ENCODE measurements around the gene TOLLIP. TPM values are rescaled to one million over a fixed set of nuclear protein-coding genes. Genes with fewer than 3 reads are reported as not detected.
"Not testable (repeated sequence)": the region's sequence is repeated elsewhere in the genome, so short reads cannot be mapped to it uniquely, and the experiment has no call there.

TOLLIP gene
- total RNA-seq, 1 experiment from 2014 or later, result 9.9 TPM

- no peak for DNase-seq (ENCODE audit: extremely low read depth, low read depth)
Measured at GRCh38 chr11:1267441-1268100, 41.9 kb downstream of the TOLLIP start.

DNA sequence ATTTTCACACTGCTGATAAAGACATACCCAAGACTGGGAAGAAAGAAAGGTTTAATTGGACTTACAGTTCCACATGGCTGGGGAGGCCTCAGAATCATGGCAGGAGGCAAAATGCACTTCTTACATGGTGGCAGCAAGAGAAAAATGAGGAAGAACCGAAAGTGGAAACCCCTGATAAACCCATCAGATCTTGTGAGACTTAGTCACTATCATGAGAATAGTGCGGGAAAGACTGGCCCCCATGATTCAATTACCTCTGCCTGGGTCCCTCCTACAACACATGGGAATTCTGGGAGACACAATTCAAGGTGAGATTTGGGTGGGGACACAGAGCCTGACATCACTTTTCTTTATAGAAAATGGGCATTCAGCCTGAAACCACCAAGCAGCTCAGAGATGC, 42.5 kb downstream of the TOLLIP start:
- DNase-seq (ENCODE audit: extremely low read depth, low read depth), result not testable (repeated sequence)

- DNase-seq (ENCODE audit: extremely low read depth, low read depth), result not testable (repeated sequence)
Measured at GRCh38 chr11:1265480-1265879, 44.0 kb downstream of the TOLLIP start.

GRCh38 chr11:1264444-1264843, 45.0 kb downstream of the TOLLIP start:
- DNase-seq (ENCODE audit: extremely low read depth, low read depth), result peak; percentile 52

- no peak for DNase-seq (ENCODE audit: extremely low read depth, low read depth)
Measured at GRCh38 chr11:1263010-1263409, 46.4 kb downstream of the TOLLIP start.

DNA sequence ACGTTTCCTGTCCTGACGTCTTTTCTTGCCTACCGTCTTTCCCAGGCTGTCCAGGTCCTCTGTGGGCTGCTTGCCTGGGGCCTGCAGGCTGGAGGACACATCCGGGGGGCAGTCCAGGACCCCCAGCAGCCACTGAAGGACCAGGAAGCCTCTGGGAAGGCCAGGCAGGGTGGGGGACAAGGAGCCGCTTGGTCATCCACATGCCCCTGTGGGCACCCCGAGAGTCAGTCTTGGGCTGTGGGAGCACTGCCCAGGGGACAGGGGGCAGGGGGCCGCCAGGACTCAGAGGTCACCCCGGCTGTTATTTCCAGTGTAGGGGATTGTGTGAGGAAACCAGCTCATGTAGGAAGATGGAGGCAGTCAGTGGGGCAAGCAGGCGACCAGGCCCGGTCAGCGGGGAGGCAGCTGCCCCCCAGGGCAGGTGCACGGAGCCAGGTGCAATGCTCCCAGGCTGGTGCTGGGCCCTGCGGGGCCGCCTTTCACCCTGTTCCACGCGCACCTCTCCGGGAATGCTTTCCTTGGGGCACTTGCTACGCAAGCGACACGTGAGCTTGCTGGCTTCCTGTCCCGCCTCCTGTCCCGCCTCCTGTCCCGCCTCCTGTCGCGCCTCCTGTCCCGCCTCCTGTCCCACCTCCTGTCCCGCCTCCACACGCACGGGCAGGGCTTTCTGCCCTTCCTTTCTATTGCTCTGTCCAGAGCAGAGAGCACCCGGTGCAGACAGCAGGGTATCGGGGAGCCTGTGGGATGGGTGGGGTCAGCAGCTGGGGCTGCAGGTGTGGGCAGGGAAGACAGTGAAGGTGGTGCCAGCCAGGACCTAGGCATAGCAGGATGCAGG, 47.0 kb downstream of the TOLLIP start:
- DNase-seq (ENCODE audit: extremely low read depth, low read depth), result peak; percentile 83

- DNase-seq (ENCODE audit: extremely low read depth, low read depth), result no peak
Measured at GRCh38 chr11:1261241-1262071, 48.0 kb downstream of the TOLLIP start.

- no peak for DNase-seq (ENCODE audit: extremely low read depth, low read depth)
Measured at GRCh38 chr11:1260620-1261019, 48.8 kb downstream of the TOLLIP start.

GRCh38 chr11:1260023-1260501, 49.4 kb downstream of the TOLLIP start:
- peak; percentile 34 for DNase-seq (ENCODE audit: extremely low read depth, low read depth)

DNA sequence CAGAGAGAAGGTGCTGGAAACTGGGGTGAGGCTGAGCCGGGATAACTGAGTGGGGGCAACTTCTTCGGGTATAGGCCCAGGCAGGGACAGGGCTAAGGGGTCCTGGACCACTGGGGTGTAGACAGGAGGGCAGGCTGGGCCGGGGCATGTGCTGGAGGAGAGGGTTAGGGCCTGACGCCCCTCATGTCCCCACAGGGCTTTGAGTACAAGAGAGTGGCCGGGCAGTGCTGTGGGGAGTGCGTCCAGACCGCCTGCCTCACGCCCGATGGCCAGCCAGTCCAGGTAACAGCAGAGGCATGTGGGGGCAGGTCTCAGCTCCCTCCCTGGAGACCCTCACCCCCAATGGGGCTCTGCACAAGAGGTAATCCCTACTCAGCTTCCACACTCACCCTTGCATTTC, 49.9 kb downstream of the TOLLIP start:
- DNase-seq (ENCODE audit: extremely low read depth, low read depth), result no peak

DNA sequence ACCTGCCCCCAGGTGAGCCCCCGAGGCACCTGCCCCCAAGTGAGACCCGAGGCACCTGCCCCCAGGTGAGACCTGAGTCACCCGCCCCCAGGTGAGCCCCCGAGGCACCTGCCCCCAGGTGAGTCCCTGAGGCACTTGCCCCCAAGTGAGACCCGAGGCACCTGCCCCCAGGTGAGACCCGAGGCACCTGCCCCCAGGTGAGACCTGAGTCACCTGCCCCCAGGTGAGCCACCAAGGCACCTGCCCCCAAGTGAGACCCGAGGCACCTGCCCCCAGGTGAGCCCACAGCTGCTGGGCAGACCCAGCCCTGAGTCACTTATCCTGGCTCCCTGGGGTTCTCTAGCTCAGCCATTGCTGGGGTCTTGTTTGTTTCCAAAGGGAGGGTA, 50.4 kb downstream of the TOLLIP start:
- DNase-seq (ENCODE audit: extremely low read depth, low read depth), result no peak

DNA sequence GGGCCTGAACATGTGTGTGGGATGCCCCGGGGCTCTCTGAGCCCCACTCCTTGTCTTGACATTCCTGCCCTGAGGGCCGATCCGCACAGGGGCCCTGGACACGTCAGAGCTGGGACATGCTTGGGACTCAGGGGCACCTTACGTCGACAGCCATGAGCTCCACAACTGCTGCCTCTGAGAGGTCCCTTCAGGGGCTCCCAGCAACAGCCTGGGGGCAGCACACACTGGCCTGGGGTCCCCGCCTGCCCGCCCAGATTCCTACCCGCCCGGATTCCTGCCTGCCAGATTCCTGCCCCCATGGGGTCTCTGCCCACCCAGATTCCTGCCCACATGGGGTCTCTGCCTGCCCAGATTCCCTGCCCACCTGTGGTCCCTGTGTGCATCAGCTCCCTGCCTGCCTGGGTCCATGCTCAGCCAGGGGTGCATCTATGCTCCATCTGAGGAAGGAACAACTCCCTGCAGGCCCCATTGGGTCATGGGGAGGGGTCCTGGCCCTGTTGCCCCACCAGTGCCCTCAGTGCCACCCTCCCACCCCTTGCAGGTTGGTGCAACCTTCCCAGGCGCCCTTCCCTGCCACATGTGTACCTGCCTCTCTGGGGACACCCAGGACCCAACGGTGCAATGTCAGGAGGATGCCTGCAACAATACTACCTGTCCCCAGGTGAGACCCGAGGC, 50.9 kb downstream of the TOLLIP start:
- DNase-seq (ENCODE audit: extremely low read depth, low read depth), result no peak

GRCh38 chr11:1257916-1258315, 51.5 kb downstream of the TOLLIP start:
- no peak for DNase-seq (ENCODE audit: extremely low read depth, low read depth)

- no peak for DNase-seq (ENCODE audit: extremely low read depth, low read depth)
Measured at GRCh38 chr11:1257366-1257765, 52.1 kb downstream of the TOLLIP start.

GRCh38 chr11:1256257-1257045, 53.0 kb downstream of the TOLLIP start:
- no peak for DNase-seq (ENCODE audit: extremely low read depth, low read depth)

- no peak for DNase-seq (ENCODE audit: extremely low read depth, low read depth)
Measured at GRCh38 chr11:1255151-1255550, 54.3 kb downstream of the TOLLIP start.

DNA sequence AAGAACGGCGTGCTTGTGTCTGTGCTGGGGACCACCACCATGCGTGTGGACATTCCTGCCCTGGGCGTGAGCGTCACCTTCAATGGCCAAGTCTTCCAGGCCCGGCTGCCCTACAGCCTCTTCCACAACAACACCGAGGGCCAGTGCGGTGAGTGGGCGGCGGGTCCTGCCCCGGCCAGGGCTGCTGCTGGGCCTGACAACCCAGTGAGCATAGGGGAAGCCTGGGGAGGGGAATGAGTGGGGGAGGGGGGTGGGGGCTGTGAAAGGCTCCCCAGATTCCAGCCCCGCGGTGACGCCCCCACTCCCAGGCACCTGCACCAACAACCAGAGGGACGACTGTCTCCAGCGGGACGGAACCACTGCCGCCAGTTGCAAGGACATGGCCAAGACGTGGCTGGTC, 54.7 kb downstream of the TOLLIP start:
- no peak for DNase-seq (ENCODE audit: extremely low read depth, low read depth)

- no peak for DNase-seq (ENCODE audit: extremely low read depth, low read depth)
Measured at GRCh38 chr11:1254086-1254648, 55.3 kb downstream of the TOLLIP start.

DNA sequence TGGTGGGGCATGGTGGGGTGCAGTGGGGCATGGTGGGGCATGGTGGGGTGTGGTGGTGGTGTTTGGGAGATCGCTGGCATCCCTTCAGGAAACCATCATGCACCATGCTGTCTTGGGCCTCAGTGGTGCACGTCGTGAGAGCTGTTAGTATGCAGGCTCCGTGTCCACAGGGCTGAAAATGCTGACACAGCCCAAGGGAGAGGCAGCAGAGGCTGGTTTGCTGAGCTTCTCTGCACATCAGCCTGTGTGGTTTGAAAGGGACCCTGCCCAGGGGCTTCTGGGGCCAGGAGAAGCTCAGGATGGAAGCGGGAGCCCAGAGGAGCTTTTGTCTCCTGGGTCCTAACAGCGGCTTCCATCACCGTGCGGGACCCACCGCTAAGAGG, 56.3 kb downstream of the TOLLIP start:
- no peak for DNase-seq (ENCODE audit: extremely low read depth, low read depth)
